Umbilical cord (tissue), 2 donors: ENCODE data around the gene BTBD10. TPM values are rescaled to one million over a fixed set of nuclear protein-coding genes. Genes with fewer than 3 reads are reported as not detected.
"Not testable (repeated sequence)": the region's sequence is repeated elsewhere in the genome, so short reads cannot be mapped to it uniquely, and the experiment has no call there.

ENCODE experiments used
- DNase-seq: peaks from one replicate; pipeline ENCODE4 v3.0.0-alpha.2; 2015; ENCODE audit warnings: low spot score
- total RNA-seq: library from RNA; depleted of rRNA; stranded (reverse); fragments of >200 nt; gene quantifications from one replicate; pipeline ENCODE4 v1.2.3, GENCODE V29; 2014; ENCODE audit warnings: low replicate concordance; ENCODE audit not compliant: insufficient read depth

The BTBD10 gene
- total RNA-seq, 1 donor from 2014 or later = 52.2 TPM

GRCh38 chr11:13440100-13440855, 22.7 kb downstream of the BTBD10 start:
- DNase-seq = peak; percentile 82

- no peak for DNase-seq
Measured at GRCh38 chr11:13438291-13438690, 24.7 kb downstream of the BTBD10 start.

- DNase-seq = not testable (repeated sequence)
Measured at GRCh38 chr11:13436836-13437235, 26.2 kb downstream of the BTBD10 start.

- DNase-seq = no peak
Measured at GRCh38 chr11:13434247-13435205, 28.5 kb downstream of the BTBD10 start.

GRCh38 chr11:13433437-13433836, 29.6 kb downstream of the BTBD10 start:
- DNase-seq = no peak

- DNase-seq = no peak
Measured at GRCh38 chr11:13429836-13430235, 33.2 kb downstream of the BTBD10 start.

- DNase-seq = no peak
Measured at GRCh38 chr11:13429288-13429687, 33.7 kb downstream of the BTBD10 start.

- no peak for DNase-seq
Measured at GRCh38 chr11:13427440-13427839, 35.6 kb downstream of the BTBD10 start.

GRCh38 chr11:13423372-13423771, 39.6 kb downstream of the BTBD10 start:
- DNase-seq = no peak

- no peak for DNase-seq
Measured at GRCh38 chr11:13421561-13421960, 41.5 kb downstream of the BTBD10 start.

GRCh38 chr11:13415201-13415600, 47.8 kb downstream of the BTBD10 start:
- no peak for DNase-seq

- DNase-seq = no peak
Measured at GRCh38 chr11:13405220-13405619, 57.8 kb downstream of the BTBD10 start.

GRCh38 chr11:13398335-13398734, 64.7 kb downstream of the BTBD10 start:
- not testable (repeated sequence) for DNase-seq

GRCh38 chr11:13391217-13391616, 71.8 kb downstream of the BTBD10 start:
- no peak for DNase-seq

- DNase-seq = no peak
Measured at GRCh38 chr11:13388741-13389140, 74.3 kb downstream of the BTBD10 start.

- no peak for DNase-seq
Measured at GRCh38 chr11:13386567-13386966, 76.5 kb downstream of the BTBD10 start.

- peak; percentile 45 for DNase-seq
Measured at GRCh38 chr11:13384908-13385640, 77.9 kb downstream of the BTBD10 start.

- no peak for DNase-seq
Measured at GRCh38 chr11:13382751-13383150, 80.3 kb downstream of the BTBD10 start.

GRCh38 chr11:13380731-13381130, 82.3 kb downstream of the BTBD10 start:
- DNase-seq = no peak

- no peak for DNase-seq
Measured at GRCh38 chr11:13378316-13378715, 84.7 kb downstream of the BTBD10 start.

GRCh38 chr11:13376838-13377237, 86.2 kb downstream of the BTBD10 start:
- no peak for DNase-seq

- no peak for DNase-seq
Measured at GRCh38 chr11:13376402-13376801, 86.6 kb downstream of the BTBD10 start.
